Effector memory CD8-positive, alpha-beta T cell (primary cell): ENCODE data around the gene PDE9A.
A peak's percentile ranks its signal among the peaks of the same experiment; 100 is the strongest.
"Not testable (repeated sequence)": the region's sequence is repeated elsewhere in the genome, so short reads cannot be mapped to it uniquely, and the experiment has no call there.

Experiments
- ATAC-seq: fragments of 150-1000 bp; cut with Tn5 transposase; replicated peaks from 2 replicates; pipeline ENCODE4 v1.10.0; 2021; ENCODE audit warnings: mild to moderate bottlenecking, moderate library complexity
- DNase-seq, 3 experiments: peaks; one replicate each; pipeline ENCODE4 v3.0.0; 2021
- H3K27ac Mint-ChIP-seq, 2 donors: one replicate each; pipeline ENCODE4 v1.8.0; 2022; ENCODE audit warnings: mild to moderate bottlenecking in 2 of 2, mixed read lengths in 2 of 2, moderate library complexity in 2 of 2
- H3K27me3 Mint-ChIP-seq, 2 donors: one replicate each; pipeline ENCODE4 v1.8.0; 2022; ENCODE audit warnings: mixed read lengths in 2 of 2
- H3K36me3 Mint-ChIP-seq: one replicate; pipeline ENCODE4 v1.8.0; 2022; ENCODE audit warnings: mild to moderate bottlenecking, moderate library complexity, mixed read lengths; ENCODE audit not compliant: insufficient read depth
- H3K4me1 Mint-ChIP-seq, 2 donors: one replicate each; pipeline ENCODE4 v1.8.0; 2022; ENCODE audit warnings: low read depth in 2 of 2, mixed read lengths in 2 of 2
- H3K4me3 Mint-ChIP-seq, 2 donors: one replicate each; pipeline ENCODE4 v1.8.0; 2022; ENCODE audit warnings: mild to moderate bottlenecking in 2 of 2, mixed read lengths in 2 of 2, moderate library complexity in 2 of 2
- H3K9me3 Mint-ChIP-seq, 2 donors: one replicate each; pipeline ENCODE4 v1.8.0; 2022; ENCODE audit warnings: mixed read lengths in 2 of 2
- total RNA-seq, 9 experiments: gene quantifications; one replicate each; lab custom pipeline; 2026; lab: John Stamatoyannopoulos, UW

The PDE9A gene
- 0.26 to 8.5 (median 2.1) reads per million in 9 experiments for total RNA-seq

DNA sequence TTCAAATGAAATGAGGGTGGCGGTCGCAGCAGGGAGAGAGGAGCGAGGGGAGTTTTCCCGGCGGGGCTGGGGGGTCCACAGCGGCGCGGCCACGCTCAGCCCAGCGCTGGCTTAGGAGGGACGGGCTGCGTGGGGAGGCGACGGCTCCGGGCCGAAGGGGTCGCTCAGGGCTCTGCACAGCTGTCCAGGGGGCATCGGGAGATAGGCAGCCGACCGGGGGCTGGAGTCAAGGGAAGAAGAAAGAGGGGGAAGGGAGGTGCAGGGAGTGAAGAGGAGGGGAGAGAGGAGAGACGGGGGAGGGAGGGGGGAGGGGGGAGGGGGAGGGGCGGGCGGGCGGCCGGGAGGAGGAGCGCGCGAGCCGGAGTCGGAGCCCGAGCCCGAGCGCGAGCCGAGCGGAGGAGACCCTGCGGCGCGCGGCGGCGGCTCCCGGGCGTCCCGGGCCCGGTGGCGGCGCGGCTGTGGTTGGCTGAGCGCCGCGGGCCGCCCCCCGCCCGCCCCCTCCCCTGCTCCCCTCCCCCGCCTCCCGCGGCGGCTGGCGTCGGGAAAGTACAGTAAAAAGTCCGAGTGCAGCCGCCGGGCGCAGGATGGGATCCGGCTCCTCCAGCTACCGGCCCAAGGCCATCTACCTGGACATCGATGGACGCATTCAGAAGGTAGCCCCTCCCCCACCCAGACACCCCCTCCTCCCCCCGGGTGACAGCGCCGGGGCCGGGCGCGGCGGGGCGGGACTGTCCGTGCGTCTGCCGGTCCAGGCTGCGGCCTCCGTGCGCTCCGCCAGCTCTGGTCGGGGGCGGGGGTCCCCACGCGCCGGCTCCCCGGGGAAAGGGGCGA lies at the start of gene PDE9A:
PDE9A (plus strand) TSS at position 391 of the 831 bp plus-strand sequence; CDS start at position 585, 194 bp downstream.
- peak within 1 kb of the TSS; percentile 80 to 83 for H3K4me3 Mint-ChIP-seq
- peak within 1 kb of the TSS in 1 of 2 donors; percentile 65 for H3K27ac Mint-ChIP-seq

GRCh38 chr21:42607102-42607501 lies 46.3 kb upstream of the PDE9A start:
- H3K36me3 Mint-ChIP-seq: no peaks in the 10 kb centered on the region

More for the DNA sequence above, at the start of gene PDE9A:
- Mint-ChIP-seq H3K36me3 (no peaks in the 10 kb centered on the region), H3K27me3 (peaks cover 53 to 67% of the 10 kb centered on the region in 2 donors), H3K4me1 (peaks cover 12% of the 10 kb centered on the region in 2 donors), H3K9me3 (no peaks in the 10 kb centered on the region)
- DNase-seq: no peak
- peak; percentile 58 for ATAC-seq

GRCh38 chr21:42607525-42608102 lies 45.8 kb upstream of the PDE9A start:
- Mint-ChIP-seq H3K4me1 (no peaks in the 10 kb centered on the region), H3K4me3 (no peak overlapping the region), H3K27me3 (peaks cover 15 to 27% of the 10 kb centered on the region in 2 donors), H3K36me3 (no peaks in the 10 kb centered on the region), H3K27ac (no peak overlapping the region), H3K9me3 (peaks cover 6 to 9% of the 10 kb centered on the region in 2 donors)
- no peak for ATAC-seq
- no peak for DNase-seq

More at GRCh38 chr21:42607102-42607501, 46.3 kb upstream of the PDE9A start:
- ATAC-seq (no peak), DNase-seq (no peak)
- Mint-ChIP-seq H3K27me3 (peaks cover 17 to 33% of the 10 kb centered on the region in 2 donors), H3K9me3 (peaks cover 6 to 9% of the 10 kb centered on the region in 2 donors), H3K4me1 (no peaks in the 10 kb centered on the region), H3K4me3 (no peak overlapping the region), H3K27ac (no peak overlapping the region)

GRCh38 chr21:42608446-42608845 lies 45.0 kb upstream of the PDE9A start:
- ATAC-seq: no peak
- H3K36me3 Mint-ChIP-seq: no peaks in the 10 kb centered on the region
- H3K4me1 Mint-ChIP-seq: no peaks in the 10 kb centered on the region

DNA sequence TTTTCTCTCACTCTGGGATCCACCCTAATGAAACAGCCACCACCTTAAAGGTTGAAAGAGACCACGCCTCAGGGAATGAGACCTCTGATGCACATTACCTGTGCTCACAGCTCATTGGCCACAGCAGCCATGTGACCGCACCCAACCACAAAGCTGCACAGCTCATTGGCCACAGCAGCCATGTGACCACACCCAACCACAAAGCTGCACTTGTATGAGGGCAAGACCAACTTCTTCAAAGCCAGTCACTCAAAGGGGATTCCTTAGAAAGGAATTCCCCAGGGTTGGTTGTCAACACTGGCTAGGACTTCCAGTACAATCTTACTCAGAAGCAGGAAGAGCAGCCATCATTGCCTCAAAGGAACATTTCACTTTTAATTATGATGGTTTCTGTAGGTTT lies 43.6 kb upstream of the PDE9A start:
- Mint-ChIP-seq H3K4me1 (no peaks in the 10 kb centered on the region), H3K27me3 (peaks cover 0 to 10% of the 10 kb centered on the region in 2 donors), H3K27ac (no peak overlapping the region), H3K9me3 (peaks cover 0 to 4% of the 10 kb centered on the region in 2 donors), H3K4me3 (no peak overlapping the region), H3K36me3 (no peaks in the 10 kb centered on the region)
- DNase-seq (no peak), ATAC-seq (peak; percentile 31)

More at GRCh38 chr21:42608446-42608845, 45.0 kb upstream of the PDE9A start:
- no peak for DNase-seq
- H3K9me3 Mint-ChIP-seq: peaks cover 6 to 9% of the 10 kb centered on the region in 2 donors
- H3K27me3 Mint-ChIP-seq: peaks cover 10 to 22% of the 10 kb centered on the region in 2 donors
- H3K27ac Mint-ChIP-seq: no peak overlapping the region
- no peak overlapping the region for H3K4me3 Mint-ChIP-seq

GRCh38 chr21:42611852-42612251 lies 41.6 kb upstream of the PDE9A start:
- H3K27me3 Mint-ChIP-seq: peaks cover 0 to 7% of the 10 kb centered on the region in 2 donors
- DNase-seq (no peak), ATAC-seq (no peak)
- no peak overlapping the region for H3K4me3 Mint-ChIP-seq
- no peaks in the 10 kb centered on the region for H3K9me3 Mint-ChIP-seq
- H3K4me1 Mint-ChIP-seq: no peaks in the 10 kb centered on the region
- no peak overlapping the region for H3K27ac Mint-ChIP-seq
- no peaks in the 10 kb centered on the region for H3K36me3 Mint-ChIP-seq

GRCh38 chr21:42612390-42612789 lies 41.0 kb upstream of the PDE9A start:
- Mint-ChIP-seq H3K9me3 (no peaks in the 10 kb centered on the region), H3K36me3 (no peaks in the 10 kb centered on the region), H3K4me1 (no peaks in the 10 kb centered on the region), H3K27ac (no peak overlapping the region), H3K27me3 (peaks cover 0 to 2% of the 10 kb centered on the region in 2 donors), H3K4me3 (no peak overlapping the region)
- ATAC-seq: no peak
- no peak for DNase-seq

- Mint-ChIP-seq H3K27ac (no peak overlapping the region), H3K9me3 (no peaks in the 10 kb centered on the region), H3K4me3 (no peak overlapping the region), H3K4me1 (no peaks in the 10 kb centered on the region), H3K36me3 (no peaks in the 10 kb centered on the region), H3K27me3 (peaks cover 0 to 10% of the 10 kb centered on the region in 2 donors)
- ATAC-seq (no peak), DNase-seq (no peak)
These were observed 39.7 kb upstream of the PDE9A start for GRCh38 chr21:42613756-42614155.

- DNase-seq (peak in 2 of 3 experiments; percentile 53 to 55), ATAC-seq (peak; percentile 74)
- Mint-ChIP-seq H3K9me3 (no peaks in the 10 kb centered on the region), H3K36me3 (no peaks in the 10 kb centered on the region), H3K4me3 (no peak overlapping the region), H3K4me1 (no peaks in the 10 kb centered on the region), H3K27ac (no peak overlapping the region), H3K27me3 (peaks cover 5 to 16% of the 10 kb centered on the region in 2 donors)
These were observed 39.0 kb upstream of the PDE9A start for GRCh38 chr21:42614396-42614795.

GRCh38 chr21:42614811-42615351 lies 38.5 kb upstream of the PDE9A start:
- peak; percentile 38 to 43 (median 40) for DNase-seq

DNA sequence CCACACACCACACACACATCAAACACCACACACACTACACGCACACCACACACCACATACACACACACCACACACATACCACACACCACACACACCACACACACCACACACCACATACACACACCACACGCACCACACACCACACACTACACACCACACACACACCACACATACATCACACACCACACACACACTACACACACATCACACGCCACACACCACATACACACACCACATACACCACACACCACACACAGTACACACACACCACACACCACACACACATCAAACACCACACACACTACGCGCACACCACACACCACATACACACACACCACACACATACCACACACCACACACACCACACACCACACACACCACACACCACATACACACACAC lies 38.0 kb upstream of the PDE9A start:
- H3K27me3 Mint-ChIP-seq: peaks cover 15 to 26% of the 10 kb centered on the region in 2 donors
- not testable (repeated sequence) for H3K4me1 Mint-ChIP-seq, DNase-seq, H3K36me3 Mint-ChIP-seq, ATAC-seq, H3K4me3 Mint-ChIP-seq, H3K9me3 Mint-ChIP-seq, H3K27ac Mint-ChIP-seq

More at GRCh38 chr21:42614811-42615351, 38.5 kb upstream of the PDE9A start:
- peak; percentile 68 for ATAC-seq
- H3K4me1 Mint-ChIP-seq: no peaks in the 10 kb centered on the region
- no peak overlapping the region for H3K27ac Mint-ChIP-seq
- peaks cover 10 to 21% of the 10 kb centered on the region in 2 donors for H3K27me3 Mint-ChIP-seq
- H3K36me3 Mint-ChIP-seq: no peaks in the 10 kb centered on the region
- H3K9me3 Mint-ChIP-seq: no peaks in the 10 kb centered on the region
- no peak overlapping the region for H3K4me3 Mint-ChIP-seq

GRCh38 chr21:42615924-42616323 lies 37.5 kb upstream of the PDE9A start:
- Mint-ChIP-seq H3K27ac (no peak overlapping the region), H3K4me3 (no peak overlapping the region), H3K27me3 (peaks cover 20 to 29% of the 10 kb centered on the region in 2 donors), H3K9me3 (no peaks in the 10 kb centered on the region), H3K36me3 (peaks cover 2% of the 10 kb centered on the region), H3K4me1 (no peaks in the 10 kb centered on the region)
- DNase-seq (no peak), ATAC-seq (no peak)

DNA sequence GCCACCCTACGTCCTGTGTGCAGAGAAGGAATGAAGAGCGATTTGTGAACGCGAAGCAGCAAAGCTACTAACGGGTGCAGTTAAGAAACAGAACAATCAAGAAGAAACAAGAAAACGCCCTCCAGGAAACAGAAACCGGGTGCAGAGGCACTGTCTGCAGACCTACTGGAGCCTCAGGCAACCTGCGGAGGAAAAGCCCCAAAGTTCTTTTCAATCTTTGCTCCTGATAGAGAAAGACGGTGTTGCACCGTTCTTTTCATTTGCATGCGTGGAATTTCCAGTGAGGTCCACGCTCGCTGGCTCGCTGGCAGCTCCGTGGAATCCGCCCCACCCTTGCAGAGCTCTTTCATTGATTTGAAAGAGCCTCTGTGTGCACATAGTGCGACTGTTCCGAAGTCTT lies 37.0 kb upstream of the PDE9A start:
- peaks cover 2% of the 10 kb centered on the region for H3K36me3 Mint-ChIP-seq
- H3K27ac Mint-ChIP-seq: no peak overlapping the region
- DNase-seq (peak in 1 of 3 experiments; percentile 13), ATAC-seq (peak; percentile 3)
- H3K9me3 Mint-ChIP-seq: no peaks in the 10 kb centered on the region
- peaks cover 25 to 35% of the 10 kb centered on the region in 2 donors for H3K27me3 Mint-ChIP-seq
- no peaks in the 10 kb centered on the region for H3K4me1 Mint-ChIP-seq
- H3K4me3 Mint-ChIP-seq: no peak overlapping the region
